Pancreas (tissue), 10 donors: ENCODE measurements around the gene DAPK2. TPM values are rescaled to one million over a fixed set of nuclear protein-coding genes. Genes with fewer than 3 reads are reported as not detected.

ENCODE experiments used
- ATAC-seq, 4 donors: fragments of 200-7000 bp; cut with Tn5 transposase; one replicate each; pipeline versions ENCODE4 v1.8.0 to v1.9.1; 2020; ENCODE audit warnings: mild to moderate bottlenecking in 4 of 4, moderate library complexity in 4 of 4
- DNase-seq, 6 donors: peaks; one replicate each; pipeline ENCODE4 v3.0.0-alpha.2; 2020
- FAIRE-seq: peaks from 2 replicates; lab custom pipeline; 2012; peaks lifted over from hg19 to GRCh38; lab: Jason Lieb, UNC
- H3K27ac ChIP-seq, 4 donors: fragments of 200-600 bp; sonication (generic); 1 replicate in 3 of 4; 2 replicates in 1 of 4; pipeline versions ENCODE4 v1.5.0 to v1.8.0; 2020
- H3K27me3 ChIP-seq, 4 donors: fragments of 200-600 bp; one replicate each; pipeline ENCODE4 v1.8.0; 2021
- H3K36me3 ChIP-seq, 3 donors: fragments of 200-600 bp; sonication (generic) in 1 of 3; one replicate each; pipeline versions ENCODE4 v1.5.0 to v1.8.0; 2020 to 2021
- H3K4me1 ChIP-seq, 3 donors: fragments of 200-600 bp; one replicate each; pipeline ENCODE4 v1.8.0; 2021
- H3K4me3 ChIP-seq, 4 donors: fragments of 200-600 bp; sonication (generic) in 2 of 4; one replicate each; pipeline versions ENCODE4 v1.5.0 to v1.8.0; 2020 to 2021
- H3K9me3 ChIP-seq, 4 donors: fragments of 200-600 bp; one replicate each; pipeline ENCODE4 v1.8.0; 2021
- WGBS, 2 donors: extraction: QIAGEN DNeasy Blood & Tissue Kit; methylation state at CpG; one replicate each; pipeline ENCODE4 v1.1.7; 2013; 5-methylcytosine and 5-hydroxymethylcytosine counted together
- intact Hi-C, 3 donors: fragments of 100-400 bp; cut with DNase I; formaldehyde crosslinking; loops; one replicate each; pipeline versions ENCODE4 v1.11.1 to v1.14.2; 2022
- polyA plus RNA-seq, 2 donors: library from polyadenylated mRNA; stranded (reverse); fragments of 200-250 nt; gene quantifications; one replicate each; pipeline ENCODE4 v1.2.3, GENCODE V29; 2013
- total RNA-seq, 6 donors: library from RNA; stranded (reverse); fragmentation: NEBNext Ultra II Directional in 4 of 6; extraction: Animal tissue kit (Norgen Biotek cat#: 25700) in 4 of 6; gene quantifications; one replicate each; pipeline versions ENCODE4 v1.2.1 to v1.2.4, GENCODE V29; 2021 to 2023
- TF ChIP-seq, protein P1 (sequence below), 4 donors: fragments of 200-600 bp; sonication (generic) in 3 of 4; IDR thresholded peaks; one replicate each; pipeline versions ENCODE4 v1.5.0 to v1.8.0; 2021; ENCODE audit warnings: antibody characterized with exemption in 4 of 4
- donor health status: healthy with polysubstance abuse.
- donor health status: DM: no; HTN: no; CAD: no; lungs with moderate emphysema.
- donor health status: DM: no; HTN: no; CAD: no.
- donor health status: control.
- donor health status: control.
- donor health status: Bipolar disorder and iron deficiency.
- donor health status: DM: yes; HTN: yes; CAD: no.
- donor health status: DM: no; HTN: no; CAD: no.
- donor health status: DM: no; HTN: no; CAD: no.
- donor health status: DM: yes; HTN: yes; CAD: no.

DAPK2 gene
- total and polyA plus RNA-seq, 8 donors, result 2.1 to 8.0 (median 5.4) TPM

DNA sequence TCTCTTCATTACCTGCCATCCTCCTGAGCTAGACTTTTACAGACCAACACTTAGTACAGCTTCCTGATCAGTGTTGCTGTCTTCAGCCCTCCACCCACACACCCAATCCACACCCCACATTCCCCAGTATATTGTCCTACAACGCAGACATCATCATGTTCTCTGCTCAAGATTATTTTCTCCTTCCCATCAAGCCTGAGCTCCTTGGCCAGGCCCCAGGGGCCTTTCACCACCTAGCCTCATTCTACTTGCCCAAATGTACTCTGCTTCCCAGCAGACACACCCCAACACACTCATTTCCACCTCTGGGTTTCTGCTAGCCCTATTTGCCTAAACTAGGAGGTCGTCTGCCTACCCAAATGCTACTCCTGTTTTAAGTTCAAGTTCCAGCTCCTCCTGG, 37.0 kb downstream of the DAPK2 start:
- Histone ChIP-seq H3K4me3 (no peak overlapping the region), H3K9me3 (no peaks in the 10 kb centered on the region), H3K27me3 (no peaks in the 10 kb centered on the region), H3K4me1 (peaks cover 3 to 19% (median 9%) of the 10 kb centered on the region in 3 donors), H3K27ac (no peak overlapping the region), H3K36me3 (no peaks in the 10 kb centered on the region)
- intact Hi-C loops, result no loop called here
- ATAC-seq (no peak), DNase-seq (no peak), FAIRE-seq (no peak)
- TF ChIP-seq, protein P1, sequence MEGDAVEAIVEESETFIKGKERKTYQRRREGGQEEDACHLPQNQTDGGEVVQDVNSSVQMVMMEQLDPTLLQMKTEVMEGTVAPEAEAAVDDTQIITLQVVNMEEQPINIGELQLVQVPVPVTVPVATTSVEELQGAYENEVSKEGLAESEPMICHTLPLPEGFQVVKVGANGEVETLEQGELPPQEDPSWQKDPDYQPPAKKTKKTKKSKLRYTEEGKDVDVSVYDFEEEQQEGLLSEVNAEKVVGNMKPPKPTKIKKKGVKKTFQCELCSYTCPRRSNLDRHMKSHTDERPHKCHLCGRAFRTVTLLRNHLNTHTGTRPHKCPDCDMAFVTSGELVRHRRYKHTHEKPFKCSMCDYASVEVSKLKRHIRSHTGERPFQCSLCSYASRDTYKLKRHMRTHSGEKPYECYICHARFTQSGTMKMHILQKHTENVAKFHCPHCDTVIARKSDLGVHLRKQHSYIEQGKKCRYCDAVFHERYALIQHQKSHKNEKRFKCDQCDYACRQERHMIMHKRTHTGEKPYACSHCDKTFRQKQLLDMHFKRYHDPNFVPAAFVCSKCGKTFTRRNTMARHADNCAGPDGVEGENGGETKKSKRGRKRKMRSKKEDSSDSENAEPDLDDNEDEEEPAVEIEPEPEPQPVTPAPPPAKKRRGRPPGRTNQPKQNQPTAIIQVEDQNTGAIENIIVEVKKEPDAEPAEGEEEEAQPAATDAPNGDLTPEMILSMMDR (IDR thresholded peaks at IDR 0.05), result no peak
- WGBS, 2 donors, result 72 to 75% methylated on average over 2 of the region's 2 CpGs

DNA sequence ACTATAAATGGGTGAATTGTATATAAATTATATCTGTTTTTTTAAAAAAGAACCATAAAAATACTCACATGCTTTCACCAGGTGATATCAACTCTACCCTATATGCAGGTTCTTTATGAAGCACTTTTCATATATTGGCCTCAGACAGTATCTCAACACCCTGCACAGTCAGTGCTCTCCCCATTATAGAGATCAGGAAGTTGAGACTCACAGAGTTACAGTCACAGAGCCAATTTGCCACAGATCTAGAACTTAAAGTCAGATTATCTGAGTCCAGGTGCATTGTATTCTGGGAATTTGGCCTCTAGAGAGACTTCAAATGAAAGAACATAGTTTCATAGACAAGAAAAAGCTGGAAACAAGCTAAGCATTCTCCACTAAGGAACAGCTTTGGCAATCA, 38.1 kb downstream of the DAPK2 start:
- TF ChIP-seq, protein P1 (IDR thresholded peaks at IDR 0.05), result no peak
- Histone ChIP-seq H3K27ac (no peak overlapping the region), H3K27me3 (no peaks in the 10 kb centered on the region), H3K9me3 (no peaks in the 10 kb centered on the region), H3K36me3 (no peaks in the 10 kb centered on the region), H3K4me3 (no peak overlapping the region), H3K4me1 (peaks cover 0 to 15% (median 3%) of the 10 kb centered on the region in 3 donors)
- DNase-seq, result no peak
- intact Hi-C loops, result no loop called here
- no peak for ATAC-seq
- no peak for FAIRE-seq

DNA sequence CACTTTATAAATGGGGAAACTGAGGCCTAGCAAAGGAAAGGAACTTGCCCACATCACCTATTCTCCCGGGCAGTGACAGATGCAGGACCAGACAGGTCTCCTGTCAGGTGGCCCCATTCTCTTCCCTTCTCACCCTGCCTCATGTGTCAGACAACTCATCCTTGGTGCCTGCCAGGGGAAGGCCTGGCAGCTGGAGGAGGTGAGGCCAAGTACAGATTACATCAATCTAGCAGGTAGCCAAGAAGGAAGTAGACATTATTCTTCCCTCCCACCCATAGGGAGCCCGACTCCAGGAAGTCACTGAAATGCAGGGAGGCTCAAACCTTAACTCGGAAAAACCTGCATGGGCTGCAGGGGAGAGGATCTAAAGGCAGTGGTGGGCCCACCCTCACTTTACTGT, 39.6 kb downstream of the DAPK2 start:
- ATAC-seq (peak in 2 of 4 donors; percentile 39 to 41), DNase-seq (no peak)
- TF ChIP-seq, protein P1 (IDR thresholded peaks at IDR 0.05), result no peak

DNA sequence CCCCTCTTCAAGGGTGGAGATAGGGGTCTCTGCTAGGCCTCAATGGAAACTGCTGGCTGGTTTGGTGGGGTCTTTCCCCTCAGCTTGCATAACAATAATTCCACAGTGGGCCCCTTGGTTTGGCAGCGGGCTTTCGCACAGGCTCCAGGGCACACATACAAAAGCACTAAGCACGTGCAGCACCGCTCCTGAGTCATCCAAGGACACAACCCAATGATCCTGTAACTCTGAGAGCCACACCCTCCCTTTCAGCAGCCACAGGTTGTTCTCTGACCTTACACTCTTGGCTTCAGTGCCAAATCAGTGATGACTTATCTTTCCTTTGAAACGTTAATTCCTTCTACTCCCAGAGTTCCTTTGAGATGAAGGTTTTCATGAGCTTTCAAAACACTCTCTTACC, 41.7 kb downstream of the DAPK2 start:
- TF ChIP-seq, protein P1 (IDR thresholded peaks at IDR 0.05), result no peak

More for the DNA sequence above, 39.6 kb downstream of the DAPK2 start:
- intact Hi-C loops, result no loop called here
- no peaks in the 10 kb centered on the region for H3K9me3 ChIP-seq
- 78 to 87% methylated on average over 3 of the region's 3 CpGs for WGBS, 2 donors
- no peak overlapping the region for H3K27ac ChIP-seq
- H3K36me3 ChIP-seq, result no peaks in the 10 kb centered on the region
- FAIRE-seq, result no peak
- H3K27me3 ChIP-seq, result no peaks in the 10 kb centered on the region
- peaks cover 0 to 15% (median 3%) of the 10 kb centered on the region in 3 donors for H3K4me1 ChIP-seq
- no peak overlapping the region for H3K4me3 ChIP-seq

DNA sequence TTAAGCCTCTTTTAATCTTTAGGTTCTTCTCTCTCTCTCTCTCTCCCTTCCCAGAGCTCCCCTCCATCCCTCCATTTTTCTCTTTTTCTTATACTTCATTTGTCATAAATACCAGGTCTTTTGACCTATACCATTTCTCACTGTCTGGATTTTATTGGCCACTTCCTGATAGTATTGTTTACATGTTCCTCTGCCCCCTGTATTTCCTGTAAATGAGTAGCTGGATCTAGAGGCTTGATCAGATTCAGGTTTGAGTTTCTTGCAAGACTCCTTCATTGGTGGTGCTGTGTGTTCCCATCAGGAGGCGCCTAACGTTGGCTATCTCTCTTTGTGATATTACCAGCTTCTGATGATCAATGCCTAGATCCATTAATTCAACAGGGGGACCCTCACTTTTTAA, 42.2 kb downstream of the DAPK2 start:
- no peak for DNase-seq
- no peaks in the 10 kb centered on the region for H3K9me3 ChIP-seq
- peaks cover 0 to 17% (median 3%) of the 10 kb centered on the region in 3 donors for H3K4me1 ChIP-seq
- WGBS, 2 donors, result 70 to 73% methylated on average over 2 of the region's 2 CpGs
- intact Hi-C loops, result no loop called here
- peak in 2 of 4 donors; percentile 23 to 32 for ATAC-seq
- no peak for FAIRE-seq
- H3K27ac ChIP-seq, result no peak overlapping the region
- TF ChIP-seq, protein P1 (IDR thresholded peaks at IDR 0.05), result no peak
- H3K27me3 ChIP-seq, result no peaks in the 10 kb centered on the region
- no peak overlapping the region for H3K4me3 ChIP-seq
- no peaks in the 10 kb centered on the region for H3K36me3 ChIP-seq

More for the DNA sequence above, 41.7 kb downstream of the DAPK2 start:
- 48 to 50% methylated on average over 5 of the region's 5 CpGs for WGBS, 2 donors
- no peak for FAIRE-seq
- Histone ChIP-seq H3K4me3 (no peak overlapping the region), H3K9me3 (no peaks in the 10 kb centered on the region), H3K27ac (no peak overlapping the region), H3K4me1 (peaks cover 0 to 12% (median 3%) of the 10 kb centered on the region in 3 donors), H3K36me3 (no peaks in the 10 kb centered on the region), H3K27me3 (no peaks in the 10 kb centered on the region)
- ATAC-seq, result peak; percentile 91 to 98 (median 94)
- DNase-seq, result peak in 4 of 6 donors; percentile 62 to 75 (median 70)
- intact Hi-C loops, result no loop called here
